Tibial artery (tissue), 4 donors: ENCODE results near the gene SCAMP2.
"Not testable (repeated sequence)": the region's sequence is repeated elsewhere in the genome, so short reads cannot be mapped to it uniquely, and the experiment has no call there.

Source experiments
- DNase-seq, 2 donors: peaks; one replicate each; pipeline ENCODE4 v3.0.0-alpha.2; 2019
- H3K27ac ChIP-seq, 2 donors: fragments of 200-600 bp; sonication (generic) in 1 of 2; 1 replicate in 1 of 2; 2 replicates in 1 of 2; pipeline ENCODE4 v1.5.1; 2018 to 2019; ENCODE audit warnings: mild to moderate bottlenecking in 1 of 2
- H3K27me3 ChIP-seq, 2 donors: fragments of 200-600 bp; sonication (generic) in 1 of 2; one replicate each; pipeline versions ENCODE4 v1.5.1 to v1.6.0; 2016 to 2019
- H3K36me3 ChIP-seq, 3 donors: fragments of 200-600 bp; sonication (generic) in 2 of 3; one replicate each; pipeline ENCODE4 v1.5.1; 2016 to 2019; ENCODE audit warnings: mild to moderate bottlenecking in 2 of 3
- H3K4me1 ChIP-seq, 4 donors: fragments of 200-600 bp; sonication (generic) in 2 of 4; 1 replicate in 3 of 4; 2 replicates in 1 of 4; pipeline ENCODE4 v1.5.1; 2016 to 2019
- H3K4me3 ChIP-seq, 2 donors: fragments of 200-600 bp; sonication (generic) in 1 of 2; 1 replicate in 1 of 2; 2 replicates in 1 of 2; pipeline ENCODE4 v1.5.1; 2018 to 2019; ENCODE audit warnings: mild to moderate bottlenecking in 2 of 2
- H3K9me3 ChIP-seq, 3 donors: fragments of 200-600 bp; sonication (generic) in 1 of 3; one replicate each; pipeline ENCODE4 v1.5.1; 2016 to 2019
- CTCF ChIP-seq, 2 experiments: fragments of 200-600 bp in 1 of 2; fragments of 450-650 bp in 1 of 2; IDR thresholded peaks; one replicate each; pipeline ENCODE4 v1.5.1; 2017 to 2019; ENCODE audit warnings: antibody characterized with exemption in 2 of 2, mild to moderate bottlenecking in 1 of 2, moderate library complexity in 1 of 2
- intact Hi-C: fragments of 100-400 bp; cut with DNase I; formaldehyde crosslinking; loops from one replicate; pipeline ENCODE4 v1.15.0; 2023; ENCODE audit warnings: low total_unique reads

Gene SCAMP2

GRCh38 chr15:74902295-74903075 is 29.3 kb upstream of the SCAMP2 start:
- DNase-seq: no peak
- Histone ChIP-seq H3K36me3 (peaks cover 30 to 72% (median 61%) of the 10 kb centered on the region in 3 donors), H3K27ac (no peak overlapping the region), H3K9me3 (no peaks in the 10 kb centered on the region), H3K27me3 (no peaks in the 10 kb centered on the region), H3K4me1 (peaks cover 5 to 33% (median 21%) of the 10 kb centered on the region in 4 donors), H3K4me3 (no peak overlapping the region)
- intact Hi-C loops: no loop called here
- TF ChIP-seq CTCF (IDR thresholded peaks at IDR 0.05): no peak

- peak; percentile 35 to 77 for DNase-seq
- Histone ChIP-seq H3K4me1 (peaks cover 5 to 29% (median 19%) of the 10 kb centered on the region in 4 donors), H3K36me3 (peaks cover 30 to 78% (median 61%) of the 10 kb centered on the region in 3 donors), H3K4me3 (no peak overlapping the region), H3K27ac (peak overlapping the region; percentile 35 to 44), H3K27me3 (no peaks in the 10 kb centered on the region), H3K9me3 (no peaks in the 10 kb centered on the region)
- intact Hi-C loops: no loop called here
- peak; percentile 77 to 95 for TF ChIP-seq CTCF (IDR thresholded peaks at IDR 0.05)
These were observed 28.5 kb upstream of the SCAMP2 start for GRCh38 chr15:74901612-74902063.

- intact Hi-C loops: loop anchor here (10.0 kb wide), 1 partner anchor 48 kb away; no protein-coding TSS in a partner anchor
- no peak for TF ChIP-seq CTCF (IDR thresholded peaks at IDR 0.05)
- Histone ChIP-seq H3K27me3 (no peaks in the 10 kb centered on the region), H3K9me3 (no peaks in the 10 kb centered on the region), H3K4me3 (no peak overlapping the region), H3K27ac (no peak overlapping the region), H3K36me3 (peaks cover 13 to 81% (median 43%) of the 10 kb centered on the region in 3 donors), H3K4me1 (peaks cover 0 to 11% (median 3%) of the 10 kb centered on the region in 4 donors)
- DNase-seq: no peak
These were observed 24.1 kb upstream of the SCAMP2 start for GRCh38 chr15:74897300-74897701.

- no peaks in the 10 kb centered on the region for H3K27me3 ChIP-seq
- no peak overlapping the region for H3K27ac ChIP-seq
- peaks cover 11 to 72% (median 41%) of the 10 kb centered on the region in 3 donors for H3K36me3 ChIP-seq
- peaks cover 0 to 6% (median 2%) of the 10 kb centered on the region in 4 donors for H3K4me1 ChIP-seq
- intact Hi-C loops: loop anchor here (10.0 kb wide), 1 partner anchor 48 kb away; no protein-coding TSS in a partner anchor
- no peak for DNase-seq
- no peak overlapping the region for H3K4me3 ChIP-seq
- no peaks in the 10 kb centered on the region for H3K9me3 ChIP-seq
- TF ChIP-seq CTCF (IDR thresholded peaks at IDR 0.05): no peak
These were observed 23.2 kb upstream of the SCAMP2 start for GRCh38 chr15:74896316-74896715.

- Histone ChIP-seq H3K9me3 (no peaks in the 10 kb centered on the region), H3K4me3 (no peak overlapping the region), H3K36me3 (peaks cover 9 to 68% (median 38%) of the 10 kb centered on the region in 3 donors), H3K27me3 (no peaks in the 10 kb centered on the region), H3K4me1 (peaks cover 0 to 5% (median under 1%) of the 10 kb centered on the region in 4 donors), H3K27ac (no peak overlapping the region)
- no peak for TF ChIP-seq CTCF (IDR thresholded peaks at IDR 0.05)
- intact Hi-C loops: loop anchor here (10.0 kb wide), 1 partner anchor 49 kb away; no protein-coding TSS in a partner anchor
- no peak for DNase-seq
These were observed 22.7 kb upstream of the SCAMP2 start for GRCh38 chr15:74895830-74896229.

- H3K9me3 ChIP-seq, H3K4me3 ChIP-seq, H3K27ac ChIP-seq, DNase-seq, H3K27me3 ChIP-seq: not testable (repeated sequence)
- intact Hi-C loops: loop anchor here (10.0 kb wide), 1 partner anchor 50 kb away; no protein-coding TSS in a partner anchor
- Histone ChIP-seq H3K4me1 (peaks cover 0 to 12% (median 9%) of the 10 kb centered on the region in 4 donors), H3K36me3 (peaks cover 0 to 54% (median 24%) of the 10 kb centered on the region in 3 donors)
These were observed 21.2 kb upstream of the SCAMP2 start for GRCh38 chr15:74894383-74894782.
